GM06990 (cell line): ENCODE results near the gene GLE1.

Experiments used
- DNase-seq: peaks from one replicate; pipeline ENCODE4 v3.0.0-alpha.2; 2011; ENCODE audit not compliant: insufficient read length; ENCODE audit errors: extremely low read depth
- H3K27me3 ChIP-seq: replicated peaks from 2 replicates; pipeline ENCODE4 v1.6.0; 2011; ENCODE audit warnings: low read length; ENCODE audit not compliant: control insufficient read depth, insufficient read depth
- H3K36me3 ChIP-seq: 2 replicates; pipeline ENCODE4 v1.5.1; 2011; ENCODE audit warnings: low read length; ENCODE audit not compliant: control insufficient read depth, insufficient read depth
- H3K4me3 ChIP-seq: replicated peaks from 2 replicates; pipeline ENCODE4 v1.5.1; 2011; ENCODE audit warnings: low read depth, mild to moderate bottlenecking, control low read depth, low read length
- CTCF ChIP-seq: IDR thresholded peaks from 2 replicates; pipeline ENCODE4 v1.5.1; 2011; ENCODE audit warnings: low read length, control low read depth, mild to moderate bottlenecking, inconsistent platforms; ENCODE audit not compliant: insufficient read depth, poor library complexity, severe bottlenecking

Gene GLE1

GRCh38 chr9:128565578-128565977 is 61.1 kb downstream of the GLE1 start:
- TF ChIP-seq CTCF = no peak
- no peak for DNase-seq
- peaks cover 7% of the 10 kb centered on the region for H3K36me3 ChIP-seq

GRCh38 chr9:128568470-128569078 is 64.1 kb downstream of the GLE1 start:
- peaks cover 10% of the 10 kb centered on the region for H3K36me3 ChIP-seq
- no peak overlapping the region for H3K4me3 ChIP-seq
- DNase-seq = no peak
- no peaks in the 10 kb centered on the region for H3K27me3 ChIP-seq
- TF ChIP-seq CTCF = no peak

More at GRCh38 chr9:128565578-128565977, 61.1 kb downstream of the GLE1 start:
- no peaks in the 10 kb centered on the region for H3K27me3 ChIP-seq
- H3K4me3 ChIP-seq = no peak overlapping the region

- H3K4me3 ChIP-seq = no peak overlapping the region
- peaks cover 27% of the 10 kb centered on the region for H3K36me3 ChIP-seq
- no peak for TF ChIP-seq CTCF
- no peak for DNase-seq
- no peaks in the 10 kb centered on the region for H3K27me3 ChIP-seq
Observed at GRCh38 chr9:128575469-128575868, 71.0 kb downstream of the GLE1 start.

- H3K36me3 ChIP-seq = peaks cover 30% of the 10 kb centered on the region
- no peak for DNase-seq
- no peak for TF ChIP-seq CTCF
Observed at GRCh38 chr9:128575916-128576315, 71.4 kb downstream of the GLE1 start.

GRCh38 chr9:128577206-128577605 is 72.7 kb downstream of the GLE1 start:
- Histone ChIP-seq H3K4me3 (no peak overlapping the region), H3K36me3 (peaks cover 31% of the 10 kb centered on the region), H3K27me3 (no peaks in the 10 kb centered on the region)
- DNase-seq = no peak
- no peak for TF ChIP-seq CTCF

More at GRCh38 chr9:128575916-128576315, 71.4 kb downstream of the GLE1 start:
- Histone ChIP-seq H3K4me3 (no peak overlapping the region), H3K27me3 (no peaks in the 10 kb centered on the region)

- DNase-seq = no peak
- no peak for TF ChIP-seq CTCF
- Histone ChIP-seq H3K27me3 (no peaks in the 10 kb centered on the region), H3K4me3 (no peak overlapping the region), H3K36me3 (peaks cover 42% of the 10 kb centered on the region)
Observed at GRCh38 chr9:128579194-128579593, 74.7 kb downstream of the GLE1 start.
